ENCODE results near the gene RBMY1D.
"Not testable (repeated sequence)": the region's sequence is repeated elsewhere in the genome, so short reads cannot be mapped to it uniquely, and the experiment has no call there.

RBMY1D gene

DNA sequence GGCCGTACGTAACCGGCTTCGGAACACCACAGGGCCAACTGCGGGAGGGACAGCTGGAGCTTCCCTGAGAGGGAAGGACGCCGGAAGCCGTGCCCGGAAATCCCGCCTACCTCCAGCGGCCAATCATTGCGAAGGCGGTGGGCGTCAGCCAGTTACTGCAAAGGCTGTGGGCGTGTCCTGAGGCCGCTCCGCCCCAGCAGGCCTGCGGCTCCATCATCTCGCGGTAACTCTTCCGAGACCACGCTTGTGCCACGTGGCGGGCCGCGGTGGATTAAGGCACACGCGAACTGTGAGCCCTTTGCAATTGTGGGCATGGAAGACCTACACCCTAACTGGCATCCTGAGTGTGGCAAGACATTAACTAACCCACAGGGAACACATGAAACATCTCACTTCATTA is at the start of gene RBMY1D:
Gene RBMY1D, minus strand, starts transcription at position 101 of the 400 bp plus-strand sequence. CDS start 2,013 bp downstream, outside the sequence.
- DNase-seq = not testable (repeated sequence)

DNA sequence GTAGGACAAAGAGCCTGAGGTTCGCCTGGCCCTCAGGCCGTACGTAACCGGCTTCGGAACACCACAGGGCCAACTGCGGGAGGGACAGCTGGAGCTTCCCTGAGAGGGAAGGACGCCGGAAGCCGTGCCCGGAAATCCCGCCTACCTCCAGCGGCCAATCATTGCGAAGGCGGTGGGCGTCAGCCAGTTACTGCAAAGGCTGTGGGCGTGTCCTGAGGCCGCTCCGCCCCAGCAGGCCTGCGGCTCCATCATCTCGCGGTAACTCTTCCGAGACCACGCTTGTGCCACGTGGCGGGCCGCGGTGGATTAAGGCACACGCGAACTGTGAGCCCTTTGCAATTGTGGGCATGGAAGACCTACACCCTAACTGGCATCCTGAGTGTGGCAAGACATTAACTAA is 23.6 kb upstream of the RBMY1D start, which contains the start of gene RBMY1E:
Gene RBMY1E, minus strand, starts transcription at position 101 of the 400 bp plus-strand sequence. CDS start 1,978 bp downstream, outside the sequence.
- DNase-seq = not testable (repeated sequence)

- DNase-seq = not testable (repeated sequence)
Observed at GRCh38 chrY:21869407-21870076, 24.8 kb downstream of the RBMY1D start.

GRCh38 chrY:21845481-21845880 is 48.8 kb downstream of the RBMY1D start:
- DNase-seq = no peak

DNA sequence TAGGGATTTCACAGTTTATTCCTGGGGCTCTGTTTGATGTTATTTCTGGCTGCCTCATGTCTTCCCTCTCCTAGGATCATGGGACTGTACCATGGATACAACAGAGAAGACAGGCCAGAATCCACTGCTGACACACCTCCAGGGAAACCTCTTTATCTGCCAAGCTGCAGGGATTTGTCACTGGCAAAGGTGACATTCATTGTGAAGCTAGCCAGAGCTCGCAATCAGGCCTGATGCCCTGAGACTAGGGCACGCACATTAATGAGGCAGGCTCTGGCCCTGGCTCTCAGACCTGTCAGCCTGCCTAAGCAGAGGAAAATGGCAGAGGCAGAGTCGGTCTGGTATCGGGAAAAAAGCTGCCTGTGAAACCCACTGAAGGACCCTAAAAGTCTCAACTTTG is 52.2 kb downstream of the RBMY1D start:
- no peak for DNase-seq

GRCh38 chrY:21839489-21839888 is 54.8 kb downstream of the RBMY1D start:
- DNase-seq = no peak

- DNase-seq = no peak
Observed at GRCh38 chrY:21836343-21836742, 58.0 kb downstream of the RBMY1D start.

- no peak for DNase-seq
Observed at GRCh38 chrY:21835052-21835451, 59.3 kb downstream of the RBMY1D start.

Data from stimulated activated CD4-positive, alpha-beta T cell treated with anti-CD3 and anti-CD28 coated beads, Interleukin-12 subunit alpha, Interleukin-12 subunit beta, amount 100 ng/mL, for 4 hours (primary cell).